HL-60 (cell line): ENCODE measurements around the gene TRIM62.

Experiments used
- DNase-seq, 2 experiments: peaks; one replicate each; pipeline ENCODE4 v3.0.0-alpha.2; 2010 to 2020; ENCODE audit warnings: low read depth in 1 of 2, low spot score in 1 of 2
- H3K27ac ChIP-seq: fragments of 250-450 bp; sonication (Bioruptor Pico); replicated peaks from 2 replicates; pipeline ENCODE4 v1.5.1; 2020; ENCODE audit warnings: mild to moderate bottlenecking, moderate library complexity
- H3K27me3 ChIP-seq: fragments of 250-450 bp; sonication (Bioruptor Pico); 2 replicates; pipeline ENCODE4 v1.5.1; 2021; ENCODE audit warnings: mild to moderate bottlenecking, moderate library complexity; ENCODE audit not compliant: insufficient read depth, poor library complexity, severe bottlenecking
- H3K4me3 ChIP-seq: replicated peaks from 2 replicates; pipeline ENCODE4 v1.5.1; 2011; ENCODE audit warnings: mild to moderate bottlenecking, control low read depth, low read length; ENCODE audit not compliant: insufficient read depth
- GABPA ChIP-seq: IDR thresholded peaks from 2 replicates; pipeline ENCODE4 v1.6.1; 2012; ENCODE audit warnings: low read depth
- POLR2AphosphoS5 ChIP-seq: IDR thresholded peaks from 2 replicates; pipeline ENCODE4 v1.6.1; 2012; ENCODE audit warnings: low read depth
- REST ChIP-seq: IDR thresholded peaks from 2 replicates; pipeline ENCODE4 v1.6.1; 2012; ENCODE audit warnings: low read depth; ENCODE audit not compliant: insufficient replicate concordance
- SPI1 ChIP-seq: IDR thresholded peaks from 2 replicates; pipeline ENCODE4 v1.6.1; 2012; ENCODE audit warnings: low read depth, mild to moderate bottlenecking, borderline replicate concordance
- TF ChIP-seq, protein P1 (sequence below): IDR thresholded peaks from one replicate; pipeline ENCODE4 v1.5.1; 2011; ENCODE audit warnings: low read length, control low read depth, inconsistent platforms; ENCODE audit not compliant: insufficient read depth

Gene TRIM62

DNA sequence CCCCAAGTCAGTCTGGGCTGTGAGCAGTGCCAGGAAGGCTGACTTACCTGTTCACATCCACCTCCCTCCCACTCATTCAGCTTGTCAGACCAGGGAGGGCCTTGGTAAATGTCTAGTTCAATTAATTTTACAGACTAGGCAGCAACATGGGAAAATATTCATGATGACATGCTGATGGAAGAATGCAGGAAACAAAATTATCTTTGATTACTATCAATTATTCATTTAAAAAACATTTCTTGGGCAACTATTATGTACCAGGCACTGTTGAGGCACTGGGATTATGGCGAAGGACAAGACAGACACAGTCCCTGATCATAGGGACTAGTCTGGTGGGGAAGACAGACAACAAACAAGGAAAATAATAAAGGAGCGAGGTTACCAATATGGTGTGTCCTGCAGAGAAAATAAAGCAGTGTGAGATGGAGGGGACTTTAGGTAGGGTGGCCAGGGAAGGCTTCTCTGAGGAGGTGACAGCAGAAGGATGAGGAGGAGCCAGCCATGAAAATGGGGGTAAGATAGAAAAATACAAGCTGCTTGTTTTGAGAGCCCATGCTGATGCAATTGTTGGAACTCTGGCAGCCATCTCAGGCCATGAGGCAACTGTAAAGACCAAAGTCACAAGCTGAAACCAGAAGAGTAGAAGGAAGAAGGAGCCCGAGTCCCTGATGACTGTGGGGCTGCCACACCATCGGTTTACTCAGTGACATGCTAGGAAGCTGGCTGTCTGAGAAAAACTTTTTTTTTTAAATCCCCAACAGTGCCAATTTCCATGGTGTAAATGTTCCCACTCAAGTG, 14.0 kb downstream of the TRIM62 start:
- no peaks in the 10 kb centered on the region for H3K27me3 ChIP-seq
- no peak overlapping the region for H3K4me3 ChIP-seq

GRCh38 chr1:33165809-33166208, 16.0 kb downstream of the TRIM62 start:
- Histone ChIP-seq H3K27me3 (no peaks in the 10 kb centered on the region), H3K27ac (no peak overlapping the region), H3K4me3 (no peak overlapping the region)
- TF ChIP-seq SPI1 (no peak), GABPA (no peak), REST (no peak)
- TF ChIP-seq, protein P1, sequence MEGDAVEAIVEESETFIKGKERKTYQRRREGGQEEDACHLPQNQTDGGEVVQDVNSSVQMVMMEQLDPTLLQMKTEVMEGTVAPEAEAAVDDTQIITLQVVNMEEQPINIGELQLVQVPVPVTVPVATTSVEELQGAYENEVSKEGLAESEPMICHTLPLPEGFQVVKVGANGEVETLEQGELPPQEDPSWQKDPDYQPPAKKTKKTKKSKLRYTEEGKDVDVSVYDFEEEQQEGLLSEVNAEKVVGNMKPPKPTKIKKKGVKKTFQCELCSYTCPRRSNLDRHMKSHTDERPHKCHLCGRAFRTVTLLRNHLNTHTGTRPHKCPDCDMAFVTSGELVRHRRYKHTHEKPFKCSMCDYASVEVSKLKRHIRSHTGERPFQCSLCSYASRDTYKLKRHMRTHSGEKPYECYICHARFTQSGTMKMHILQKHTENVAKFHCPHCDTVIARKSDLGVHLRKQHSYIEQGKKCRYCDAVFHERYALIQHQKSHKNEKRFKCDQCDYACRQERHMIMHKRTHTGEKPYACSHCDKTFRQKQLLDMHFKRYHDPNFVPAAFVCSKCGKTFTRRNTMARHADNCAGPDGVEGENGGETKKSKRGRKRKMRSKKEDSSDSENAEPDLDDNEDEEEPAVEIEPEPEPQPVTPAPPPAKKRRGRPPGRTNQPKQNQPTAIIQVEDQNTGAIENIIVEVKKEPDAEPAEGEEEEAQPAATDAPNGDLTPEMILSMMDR, result no peak
- no peak for DNase-seq

More for the DNA sequence above, 14.0 kb downstream of the TRIM62 start:
- DNase-seq, result no peak
- TF ChIP-seq SPI1 (no peak), REST (no peak), GABPA (no peak), POLR2AphosphoS5 (no peak)
- TF ChIP-seq, protein P1, result no peak
- no peak overlapping the region for H3K27ac ChIP-seq

DNA sequence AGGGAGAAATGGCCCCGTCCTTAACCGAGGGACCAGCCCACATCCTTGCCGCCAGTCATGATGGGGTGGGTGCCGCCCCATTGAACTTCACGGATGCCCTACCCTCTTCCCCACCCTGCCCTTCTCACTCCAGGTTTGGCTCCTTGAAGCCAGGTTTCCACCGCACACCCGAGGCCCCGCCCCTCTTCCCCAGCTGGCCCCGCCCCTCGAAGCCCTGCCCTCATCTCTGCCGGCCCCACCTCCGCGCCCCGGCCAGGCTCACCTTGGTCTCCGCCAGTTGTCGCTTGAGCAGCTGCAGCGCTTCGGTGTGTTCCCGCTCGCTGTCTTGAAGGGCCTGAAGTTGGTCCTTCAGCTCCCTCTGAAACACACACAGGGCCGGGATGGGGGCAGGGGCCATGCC, 16.6 kb downstream of the TRIM62 start:
- no peak for DNase-seq
- no peak overlapping the region for H3K27ac ChIP-seq
- H3K4me3 ChIP-seq, result no peak overlapping the region
- H3K27me3 ChIP-seq, result no peaks in the 10 kb centered on the region
- TF ChIP-seq REST, result no peak
- TF ChIP-seq, protein P1, result no peak
- TF ChIP-seq SPI1, result no peak
- no peak for TF ChIP-seq GABPA
- TF ChIP-seq POLR2AphosphoS5, result no peak
